Glutamatergic neuron (in vitro differentiated cells): ENCODE results near the gene KRT33A. TPM values are rescaled to one million over a fixed set of nuclear protein-coding genes. Genes with fewer than 3 reads are reported as not detected.

Experiments used
- DNase-seq: peaks from one replicate; pipeline ENCODE4 v3.0.0; 2022
- H3K27ac Mint-ChIP-seq: one replicate; pipeline ENCODE4 v1.8.0; 2020; ENCODE audit warnings: mild to moderate bottlenecking, mixed read lengths, inconsistent platforms; ENCODE audit not compliant: unreplicated experiment
- H3K27me3 Mint-ChIP-seq: one replicate; pipeline ENCODE4 v1.8.0; 2020; ENCODE audit warnings: mild to moderate bottlenecking, moderate library complexity, mixed read lengths, inconsistent platforms; ENCODE audit not compliant: unreplicated experiment
- H3K36me3 Mint-ChIP-seq: one replicate; pipeline ENCODE4 v1.8.0; 2020; ENCODE audit warnings: mild to moderate bottlenecking, mixed read lengths, inconsistent platforms; ENCODE audit not compliant: unreplicated experiment
- H3K4me1 Mint-ChIP-seq: one replicate; pipeline ENCODE4 v1.8.0; 2020; ENCODE audit warnings: mild to moderate bottlenecking, low read depth, mixed read lengths, inconsistent platforms; ENCODE audit not compliant: unreplicated experiment
- H3K4me3 Mint-ChIP-seq: one replicate; pipeline ENCODE4 v1.8.0; 2020; ENCODE audit warnings: mild to moderate bottlenecking, mixed read lengths, inconsistent platforms; ENCODE audit not compliant: unreplicated experiment
- H3K9me3 Mint-ChIP-seq: one replicate; pipeline ENCODE4 v1.8.0; 2020; ENCODE audit warnings: mild to moderate bottlenecking, moderate library complexity, mixed read lengths, inconsistent platforms; ENCODE audit not compliant: unreplicated experiment
- total RNA-seq: library from RNA; stranded (reverse); fragmentation: NEBNext Ultra II Directional; extraction: Animal tissue kit (Norgen Biotek cat#: 25700); gene quantifications from one replicate; pipeline ENCODE4 v1.2.1, GENCODE V29; 2021; ENCODE audit not compliant: unreplicated experiment
- TF ChIP-seq, protein P1 (sequence below): fragments of 200-600 bp; sonication (generic); IDR thresholded peaks from one replicate; pipeline ENCODE4 v1.5.0; 2021; ENCODE audit not compliant: partially characterized antibody, unreplicated experiment

The KRT33A gene
- total RNA-seq, 1 donor from 2014 or later, result not detected

DNA sequence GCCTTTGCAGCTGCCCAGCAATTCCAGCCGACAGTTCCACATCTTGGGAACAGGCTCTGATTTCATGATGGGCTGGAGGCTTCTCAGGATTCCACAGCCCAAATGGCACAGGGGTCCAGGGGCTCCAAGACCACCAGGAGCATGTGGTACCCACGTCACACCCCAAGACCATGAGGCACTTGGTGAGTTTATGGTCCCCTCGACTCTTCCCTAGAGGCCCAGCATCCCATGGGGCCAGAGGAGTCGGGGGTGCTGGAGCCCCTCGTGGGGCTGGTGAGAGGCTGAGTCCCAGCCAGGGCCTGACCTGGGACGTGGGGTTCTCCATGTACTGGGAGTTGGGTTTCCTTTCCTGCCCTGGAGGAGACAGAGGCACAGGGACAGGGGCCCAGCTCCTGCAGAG lies 25.0 kb downstream of the KRT33A start:
- no peak overlapping the region for H3K27ac Mint-ChIP-seq
- peaks cover 5% of the 10 kb centered on the region for H3K9me3 Mint-ChIP-seq
- H3K4me3 Mint-ChIP-seq, result no peak overlapping the region
- no peaks in the 10 kb centered on the region for H3K27me3 Mint-ChIP-seq
- DNase-seq, result no peak
- peaks cover 2% of the 10 kb centered on the region for H3K4me1 Mint-ChIP-seq
- TF ChIP-seq, protein P1, sequence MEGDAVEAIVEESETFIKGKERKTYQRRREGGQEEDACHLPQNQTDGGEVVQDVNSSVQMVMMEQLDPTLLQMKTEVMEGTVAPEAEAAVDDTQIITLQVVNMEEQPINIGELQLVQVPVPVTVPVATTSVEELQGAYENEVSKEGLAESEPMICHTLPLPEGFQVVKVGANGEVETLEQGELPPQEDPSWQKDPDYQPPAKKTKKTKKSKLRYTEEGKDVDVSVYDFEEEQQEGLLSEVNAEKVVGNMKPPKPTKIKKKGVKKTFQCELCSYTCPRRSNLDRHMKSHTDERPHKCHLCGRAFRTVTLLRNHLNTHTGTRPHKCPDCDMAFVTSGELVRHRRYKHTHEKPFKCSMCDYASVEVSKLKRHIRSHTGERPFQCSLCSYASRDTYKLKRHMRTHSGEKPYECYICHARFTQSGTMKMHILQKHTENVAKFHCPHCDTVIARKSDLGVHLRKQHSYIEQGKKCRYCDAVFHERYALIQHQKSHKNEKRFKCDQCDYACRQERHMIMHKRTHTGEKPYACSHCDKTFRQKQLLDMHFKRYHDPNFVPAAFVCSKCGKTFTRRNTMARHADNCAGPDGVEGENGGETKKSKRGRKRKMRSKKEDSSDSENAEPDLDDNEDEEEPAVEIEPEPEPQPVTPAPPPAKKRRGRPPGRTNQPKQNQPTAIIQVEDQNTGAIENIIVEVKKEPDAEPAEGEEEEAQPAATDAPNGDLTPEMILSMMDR, result no peak
- no peaks in the 10 kb centered on the region for H3K36me3 Mint-ChIP-seq

DNA sequence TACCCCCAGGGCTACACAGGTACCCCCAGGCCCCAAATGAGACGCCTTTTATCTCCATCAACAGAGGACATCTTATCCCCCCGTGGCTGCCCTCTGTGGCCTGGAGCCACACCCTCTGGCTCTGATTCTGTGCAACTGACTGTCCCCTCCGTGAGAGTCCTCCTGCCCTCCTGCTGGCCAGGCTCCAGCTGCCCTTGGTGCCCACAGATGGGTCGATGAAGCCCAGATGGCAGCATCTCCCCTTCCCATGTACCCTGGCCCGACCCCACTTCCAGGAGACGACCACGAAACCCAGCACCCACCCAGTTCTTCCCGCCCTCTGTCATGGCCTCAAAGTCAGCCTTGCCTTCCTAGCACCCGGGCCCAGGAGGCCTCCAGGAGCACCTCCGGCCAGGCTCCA lies 25.5 kb downstream of the KRT33A start:
- Mint-ChIP-seq H3K27ac (no peak overlapping the region), H3K4me1 (peaks cover 2% of the 10 kb centered on the region), H3K27me3 (no peaks in the 10 kb centered on the region), H3K4me3 (no peak overlapping the region), H3K9me3 (peaks cover 5% of the 10 kb centered on the region), H3K36me3 (no peaks in the 10 kb centered on the region)
- no peak for DNase-seq
- TF ChIP-seq, protein P1, result no peak

DNA sequence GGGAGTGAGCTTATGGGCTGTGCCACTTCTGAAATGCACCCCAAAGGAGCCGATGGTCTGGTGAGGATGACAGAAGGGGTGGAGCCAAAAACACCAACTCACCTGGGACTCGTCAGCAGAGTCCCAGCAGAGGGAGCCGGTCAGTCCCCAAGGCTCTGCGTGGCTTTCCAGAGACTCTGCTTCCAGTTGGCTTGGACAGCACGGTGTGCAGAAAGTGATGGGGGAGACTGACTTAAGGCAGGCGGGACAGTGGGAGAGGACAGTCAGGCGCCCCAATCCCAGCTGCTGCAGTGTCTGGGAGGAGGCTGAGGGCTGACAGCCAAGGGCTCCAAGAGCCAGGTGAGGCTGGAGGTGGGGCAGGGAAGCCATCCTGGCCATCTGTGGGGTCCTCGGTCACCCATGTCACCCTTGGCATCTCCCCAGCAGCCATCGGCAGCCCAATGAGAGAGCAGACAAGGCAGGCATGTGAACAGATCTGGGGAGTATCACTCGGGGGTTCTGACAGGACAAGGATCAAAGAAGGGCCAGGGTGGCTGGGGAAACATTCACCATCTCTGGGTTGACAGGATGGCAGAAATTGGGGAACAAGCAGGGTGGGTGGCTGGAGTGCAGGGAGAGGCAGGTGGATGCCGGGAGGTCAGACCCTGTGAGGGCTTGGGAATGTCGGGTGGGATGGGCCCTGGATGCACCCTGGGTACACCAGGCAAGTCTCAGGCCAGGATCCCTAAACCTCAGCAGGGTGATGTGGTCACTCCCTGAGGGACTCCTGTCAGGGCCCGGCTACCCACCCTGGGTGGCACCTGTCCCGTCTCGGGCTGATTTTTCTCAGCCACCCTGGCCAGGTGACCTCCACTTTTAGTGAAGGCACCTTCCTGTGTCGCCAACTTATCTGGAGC lies 26.2 kb downstream of the KRT33A start:
- TF ChIP-seq, protein P1, result no peak
- Mint-ChIP-seq H3K27ac (no peak overlapping the region), H3K4me1 (peaks cover 2% of the 10 kb centered on the region), H3K36me3 (peaks cover 7% of the 10 kb centered on the region), H3K4me3 (no peak overlapping the region), H3K9me3 (peaks cover 5% of the 10 kb centered on the region), H3K27me3 (no peaks in the 10 kb centered on the region)
- DNase-seq, result no peak

DNA sequence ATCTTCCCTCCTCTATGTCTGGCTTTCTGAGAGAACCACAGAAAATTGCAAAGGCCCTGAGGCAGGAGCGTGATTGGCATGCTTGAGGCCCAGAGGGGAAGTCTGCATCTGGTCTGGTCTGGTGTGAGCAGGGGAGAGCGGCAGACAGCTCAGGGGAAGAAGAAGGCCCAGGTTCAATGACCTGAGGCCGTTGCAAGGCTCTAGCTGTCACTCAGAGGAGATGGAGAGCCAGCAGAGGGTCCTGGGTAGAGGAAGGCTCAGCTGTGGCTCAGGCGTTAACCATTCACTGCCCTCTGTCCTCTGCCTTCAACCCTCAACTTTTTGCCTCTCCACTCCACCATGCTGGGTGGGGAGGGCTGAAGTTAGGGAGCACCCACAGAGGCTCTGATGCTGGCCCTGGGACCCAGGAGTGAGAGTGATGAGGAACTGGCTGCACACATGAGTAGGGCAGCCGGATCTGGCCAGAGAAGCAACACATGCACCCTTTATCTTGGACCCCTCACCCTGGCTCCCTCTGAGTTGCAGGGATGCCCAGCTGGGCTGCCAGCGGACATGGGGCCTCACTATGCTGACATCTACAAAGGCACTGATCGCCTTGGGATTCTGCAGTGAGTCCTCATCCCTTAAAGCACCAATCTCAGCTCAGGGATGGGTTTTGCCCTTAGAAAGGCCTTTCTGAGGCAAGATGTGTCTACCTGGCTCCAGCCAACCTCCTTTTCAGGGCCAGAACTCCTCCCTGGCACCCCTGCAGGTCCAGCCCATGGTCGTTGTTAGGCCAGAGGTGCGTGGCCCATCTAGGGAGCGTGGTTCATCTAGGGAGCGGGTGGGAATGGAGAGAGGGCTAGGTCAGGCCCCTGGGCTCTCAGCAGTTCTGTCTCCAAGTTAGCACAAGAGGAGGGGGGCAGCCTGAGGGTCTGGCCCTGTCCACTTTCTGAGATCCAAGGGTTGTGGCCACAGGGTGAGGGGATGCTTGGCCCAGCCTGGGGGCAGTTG lies 27.4 kb downstream of the KRT33A start:
- TF ChIP-seq, protein P1, result no peak
- no peak overlapping the region for H3K27ac Mint-ChIP-seq
- peaks cover 9% of the 10 kb centered on the region for H3K36me3 Mint-ChIP-seq
- peaks cover 2% of the 10 kb centered on the region for H3K4me1 Mint-ChIP-seq
- no peaks in the 10 kb centered on the region for H3K27me3 Mint-ChIP-seq
- no peak overlapping the region for H3K4me3 Mint-ChIP-seq
- DNase-seq, result no peak
- H3K9me3 Mint-ChIP-seq, result peaks cover 3% of the 10 kb centered on the region
